ENCODE data around the gene FRMD7. TPM values are rescaled to one million over a fixed set of nuclear protein-coding genes. Genes with fewer than 3 reads are reported as not detected.

The FRMD7 gene
- total RNA-seq, 4 donors from 2014 or later: not detected

- Histone ChIP-seq H3K4me1 (no peaks in the 10 kb centered on the region), H3K27me3 (no peaks in the 10 kb centered on the region), H3K9me3 (no peaks in the 10 kb centered on the region), H3K27ac (no peak overlapping the region), H3K4me3 (no peak overlapping the region), H3K36me3 (no peaks in the 10 kb centered on the region)
- intact Hi-C loops (cut with DNase I; ENCODE audit: low total_unique reads): no loop called here
- 70% methylated on average over 2 of the region's 2 CpGs; no CpG with 5 or more reads in 1 of the 2 donors for WGBS, 2 donors (ENCODE audit: low coverage in 1 of 2)
- TF ChIP-seq EP300 (IDR thresholded peaks at IDR 0.05; ENCODE audit: low read depth) (no peak), CTCF (IDR thresholded peaks at IDR 0.05) (no peak), POLR2A (IDR thresholded peaks at IDR 0.05) (no peak), POLR2AphosphoS5 (IDR thresholded peaks at IDR 0.05) (no peak)
- no peak for DNase-seq
- in situ Hi-C loops (cut with MboI; ENCODE audit: low pct_ligation_motif_present in 1 of 4, low pct_unique_long_range_greater_than_20kb in 1 of 4, low sequenced_read_pairs in 3 of 4): no loop called here
Measured at GRCh38 chrX:132045456-132045855, 82.4 kb downstream of the FRMD7 start.

GRCh38 chrX:132044953-132045352 lies 82.9 kb downstream of the FRMD7 start:
- Histone ChIP-seq H3K27ac (no peak overlapping the region), H3K36me3 (no peaks in the 10 kb centered on the region), H3K27me3 (no peaks in the 10 kb centered on the region), H3K4me1 (no peaks in the 10 kb centered on the region), H3K9me3 (no peaks in the 10 kb centered on the region), H3K4me3 (no peak overlapping the region)
- TF ChIP-seq CTCF (IDR thresholded peaks at IDR 0.05): no peak
- TF ChIP-seq POLR2AphosphoS5 (IDR thresholded peaks at IDR 0.05): no peak
- no peak for TF ChIP-seq POLR2A (IDR thresholded peaks at IDR 0.05)
- no peak for DNase-seq
- in situ Hi-C loops (cut with MboI; ENCODE audit: low pct_ligation_motif_present in 1 of 4, low pct_unique_long_range_greater_than_20kb in 1 of 4, low sequenced_read_pairs in 3 of 4) (no loop called here), intact Hi-C loops (cut with DNase I; ENCODE audit: low total_unique reads) (no loop called here)
- WGBS, 2 donors (ENCODE audit: low coverage in 1 of 2): 79% methylated on average over 4 of the region's 4 CpGs; no CpG with 5 or more reads in 1 of the 2 donors

- TF ChIP-seq EP300 (IDR thresholded peaks at IDR 0.05; ENCODE audit: low read depth) (no peak), POLR2A (IDR thresholded peaks at IDR 0.05) (no peak), CTCF (IDR thresholded peaks at IDR 0.05) (no peak), POLR2AphosphoS5 (IDR thresholded peaks at IDR 0.05) (no peak)
- intact Hi-C loops (cut with DNase I; ENCODE audit: low total_unique reads): no loop called here
- Histone ChIP-seq H3K27ac (no peak overlapping the region), H3K4me1 (no peaks in the 10 kb centered on the region), H3K27me3 (no peaks in the 10 kb centered on the region), H3K36me3 (no peaks in the 10 kb centered on the region), H3K4me3 (no peak overlapping the region), H3K9me3 (no peaks in the 10 kb centered on the region)
- no peak for DNase-seq
- in situ Hi-C loops (cut with MboI; ENCODE audit: low pct_ligation_motif_present in 1 of 4, low pct_unique_long_range_greater_than_20kb in 1 of 4, low sequenced_read_pairs in 3 of 4): no loop called here
- 75 to 90% methylated on average over 2 of the region's 2 CpGs for WGBS, 2 donors (ENCODE audit: low coverage in 1 of 2)
Measured at GRCh38 chrX:132043977-132044376, 83.8 kb downstream of the FRMD7 start.

- in situ Hi-C loops (cut with MboI; ENCODE audit: low pct_ligation_motif_present in 1 of 4, low pct_unique_long_range_greater_than_20kb in 1 of 4, low sequenced_read_pairs in 3 of 4): no loop called here
- H3K27ac ChIP-seq: no peak overlapping the region
- WGBS, 2 donors (ENCODE audit: low coverage in 1 of 2): 66 to 76% methylated on average over 3 to 4 of the region's 4 CpGs
Measured at GRCh38 chrX:132041015-132041414, 86.8 kb downstream of the FRMD7 start.

More at GRCh38 chrX:132041015-132041414, 86.8 kb downstream of the FRMD7 start:
- TF ChIP-seq EP300 (IDR thresholded peaks at IDR 0.05; ENCODE audit: low read depth) (no peak), POLR2AphosphoS5 (IDR thresholded peaks at IDR 0.05) (no peak), POLR2A (IDR thresholded peaks at IDR 0.05) (no peak), CTCF (IDR thresholded peaks at IDR 0.05) (no peak)
- no peaks in the 10 kb centered on the region for H3K27me3 ChIP-seq
- intact Hi-C loops (cut with DNase I; ENCODE audit: low total_unique reads): no loop called here
- no peak for DNase-seq
- no peak overlapping the region for H3K4me3 ChIP-seq
- no peaks in the 10 kb centered on the region for H3K36me3 ChIP-seq
- H3K9me3 ChIP-seq: no peaks in the 10 kb centered on the region
- no peaks in the 10 kb centered on the region for H3K4me1 ChIP-seq

All from transverse colon (tissue), 4 donors.